Dedifferentiated amniotic fluid mesenchymal stem cell (primary cell): Measurements from ENCODE around the gene LGR5.

ENCODE experiments used
- DNase-seq: peaks from one replicate; pipeline ENCODE4 v3.0.0-alpha.2; 2016; ENCODE audit errors: extremely low spot score

LGR5 gene

GRCh38 chr12:71438670-71439361 lies 782 bp upstream of the LGR5 start:
- DNase-seq = no peak

GRCh38 chr12:71439362-71439612 lies 311 bp upstream of the LGR5 start:
- DNase-seq = no peak

- no peak for DNase-seq
Measured at GRCh38 chr12:71440345-71440762, 756 bp downstream of the LGR5 start.

GRCh38 chr12:71440763-71441748 lies 1.5 kb downstream of the LGR5 start:
- DNase-seq = no peak

GRCh38 chr12:71441836-71442566 lies 2.4 kb downstream of the LGR5 start:
- no peak for DNase-seq

GRCh38 chr12:71442567-71442931 lies 3.0 kb downstream of the LGR5 start:
- DNase-seq = no peak

- DNase-seq = no peak
Measured at GRCh38 chr12:71445071-71445470, 5.5 kb downstream of the LGR5 start.

- no peak for DNase-seq
Measured at GRCh38 chr12:71447691-71448132, 8.1 kb downstream of the LGR5 start.

GRCh38 chr12:71448150-71448581 lies 8.6 kb downstream of the LGR5 start:
- no peak for DNase-seq

GRCh38 chr12:71449373-71450070 lies 9.9 kb downstream of the LGR5 start:
- no peak for DNase-seq

GRCh38 chr12:71452006-71452405 lies 12.4 kb downstream of the LGR5 start:
- no peak for DNase-seq

- DNase-seq = no peak
Measured at GRCh38 chr12:71455028-71455737, 15.6 kb downstream of the LGR5 start.

GRCh38 chr12:71456316-71456715 lies 16.7 kb downstream of the LGR5 start:
- no peak for DNase-seq

- DNase-seq = no peak
Measured at GRCh38 chr12:71456990-71457389, 17.4 kb downstream of the LGR5 start.

- DNase-seq = no peak
Measured at GRCh38 chr12:71460318-71460717, 20.7 kb downstream of the LGR5 start.

GRCh38 chr12:71460850-71461609 lies 21.4 kb downstream of the LGR5 start:
- no peak for DNase-seq

GRCh38 chr12:71461787-71462328 lies 22.3 kb downstream of the LGR5 start:
- no peak for DNase-seq

GRCh38 chr12:71465796-71466195 lies 26.2 kb downstream of the LGR5 start:
- no peak for DNase-seq

GRCh38 chr12:71469258-71469750 lies 29.7 kb downstream of the LGR5 start:
- no peak for DNase-seq

GRCh38 chr12:71472441-71472911 lies 32.9 kb downstream of the LGR5 start:
- DNase-seq = no peak
